Effector CD8-positive, alpha-beta T cell (primary cell): ENCODE measurements around the gene ARHGEF26.

Experiments used
- DNase-seq: peaks from one replicate; lab custom pipeline; 2025; lab: John Stamatoyannopoulos, UW

ARHGEF26 gene

GRCh38 chr3:154195620-154196356 lies 74.6 kb downstream of the ARHGEF26 start:
- no peak for DNase-seq

DNA sequence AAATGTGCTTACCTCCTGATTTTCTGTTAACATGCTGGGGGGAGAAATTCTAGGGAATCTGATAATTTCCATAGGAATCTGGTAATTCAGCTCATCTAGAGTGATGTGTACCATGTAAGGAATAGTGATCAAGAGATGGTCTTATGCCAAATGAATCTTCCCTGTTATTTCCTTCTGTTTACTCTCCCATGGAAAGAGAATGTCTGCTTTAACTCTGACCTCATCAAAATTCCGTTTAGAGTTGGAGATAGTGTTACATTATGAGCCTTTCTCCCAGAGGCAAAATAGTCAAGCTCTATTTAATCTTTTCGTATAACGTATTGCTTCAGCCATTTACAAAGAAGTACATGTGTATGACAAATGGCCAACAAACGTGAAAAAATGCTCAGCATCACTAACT lies 76.6 kb downstream of the ARHGEF26 start:
- DNase-seq, result no peak

DNA sequence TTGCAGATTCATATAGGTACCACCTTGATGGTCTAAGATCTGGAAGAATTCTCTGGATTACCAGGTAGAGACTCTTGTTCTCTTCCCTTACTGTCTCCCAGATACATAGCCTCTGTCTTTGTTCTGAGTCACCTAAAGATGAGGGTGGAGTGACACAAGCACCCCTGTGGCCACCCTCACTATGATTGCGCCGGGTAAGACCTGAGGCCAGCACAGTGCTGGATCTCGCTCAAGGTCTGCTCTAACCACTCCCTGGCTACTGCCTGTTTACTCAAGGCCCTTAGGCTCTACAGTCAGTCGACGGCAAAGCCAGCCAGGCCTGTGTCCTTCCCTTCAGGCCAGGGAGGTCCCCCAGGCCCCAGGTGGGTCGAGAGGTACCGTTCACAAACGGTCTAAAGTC lies 88.3 kb downstream of the ARHGEF26 start:
- DNase-seq, result no peak

- no peak for DNase-seq
Observed at GRCh38 chr3:154210986-154211385, 89.8 kb downstream of the ARHGEF26 start.

GRCh38 chr3:154214306-154214705 lies 93.1 kb downstream of the ARHGEF26 start:
- no peak for DNase-seq

GRCh38 chr3:154217671-154218070 lies 96.5 kb downstream of the ARHGEF26 start:
- no peak for DNase-seq

- no peak for DNase-seq
Observed at GRCh38 chr3:154218728-154219127, 97.5 kb downstream of the ARHGEF26 start.

DNA sequence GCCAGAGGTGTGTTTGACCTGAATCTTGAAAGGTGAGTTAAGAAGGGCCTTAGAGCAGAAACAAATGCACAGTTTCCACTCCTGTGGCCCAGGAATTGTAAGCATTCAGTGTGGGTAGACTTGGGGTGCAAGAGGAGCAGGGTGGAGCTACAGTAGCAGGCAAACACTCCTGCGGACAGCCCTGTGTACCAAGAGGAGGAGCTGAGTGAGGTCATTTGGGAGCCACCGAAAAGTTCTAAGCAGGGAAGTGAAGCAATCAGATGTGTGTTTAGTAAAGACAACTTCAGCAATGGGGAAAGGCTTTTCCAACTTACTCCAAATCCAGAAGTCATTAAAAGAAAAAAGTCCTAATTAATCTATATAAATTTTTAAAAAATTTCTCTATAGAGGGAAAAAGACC lies 99.3 kb downstream of the ARHGEF26 start:
- no peak for DNase-seq

GRCh38 chr3:154223519-154223918 lies 102.3 kb downstream of the ARHGEF26 start:
- no peak for DNase-seq

DNA sequence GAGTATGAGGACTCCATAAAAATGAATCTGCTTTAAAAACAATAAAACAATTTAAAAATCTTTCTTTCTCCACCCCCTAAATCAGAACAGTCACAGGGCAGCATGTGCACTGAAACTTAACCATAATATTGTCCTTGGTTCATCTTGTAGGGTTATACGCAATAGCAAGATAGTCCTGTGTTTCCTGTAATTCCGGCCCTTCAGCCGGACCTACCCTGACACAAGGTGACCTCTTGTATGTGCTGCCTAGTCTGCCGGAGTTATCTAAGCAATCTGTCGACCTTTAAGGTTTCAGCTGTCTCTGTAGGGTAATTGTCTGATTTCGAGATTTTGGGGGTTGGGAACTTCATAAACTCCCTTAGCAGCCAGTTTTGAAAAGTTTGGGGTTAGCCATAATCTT lies 103.2 kb downstream of the ARHGEF26 start:
- no peak for DNase-seq

DNA sequence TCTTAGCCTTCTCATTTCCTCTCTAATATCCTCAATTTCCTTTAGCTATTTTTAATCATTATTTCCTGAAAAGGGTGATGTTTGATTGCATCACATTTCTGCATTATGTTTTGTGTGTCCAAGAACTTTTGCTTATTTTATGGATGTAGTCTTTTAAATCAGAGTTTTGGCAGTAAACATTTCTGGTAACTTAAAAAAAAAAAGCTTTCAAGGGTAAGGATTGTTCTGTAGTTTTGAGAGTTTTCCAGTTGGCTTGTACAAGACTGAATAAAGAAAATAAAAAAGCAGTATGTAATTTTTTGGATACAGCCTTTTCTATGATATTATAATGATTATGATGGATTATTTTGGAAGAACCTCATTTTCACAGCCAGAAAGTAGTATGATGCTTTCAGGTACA lies 103.7 kb downstream of the ARHGEF26 start:
- no peak for DNase-seq

DNA sequence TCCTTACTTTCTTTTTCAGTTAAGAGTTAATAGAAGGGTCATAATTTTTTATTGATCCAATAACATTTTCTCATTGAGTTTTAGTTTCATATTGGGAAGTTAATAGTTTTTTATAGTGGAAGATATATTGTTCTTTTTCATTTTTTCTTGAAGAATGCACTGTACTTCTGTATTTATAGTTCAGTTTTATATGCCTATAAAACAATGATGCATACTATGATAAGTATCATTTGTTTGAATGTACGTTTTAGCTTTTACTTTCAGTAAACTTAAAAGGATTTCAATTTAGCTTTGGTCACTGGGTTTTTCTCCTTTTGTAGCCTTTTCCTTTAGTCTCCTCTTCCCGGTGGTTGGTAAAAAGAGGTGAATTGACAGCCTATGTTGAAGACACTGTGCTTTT lies 104.3 kb downstream of the ARHGEF26 start:
- no peak for DNase-seq

DNA sequence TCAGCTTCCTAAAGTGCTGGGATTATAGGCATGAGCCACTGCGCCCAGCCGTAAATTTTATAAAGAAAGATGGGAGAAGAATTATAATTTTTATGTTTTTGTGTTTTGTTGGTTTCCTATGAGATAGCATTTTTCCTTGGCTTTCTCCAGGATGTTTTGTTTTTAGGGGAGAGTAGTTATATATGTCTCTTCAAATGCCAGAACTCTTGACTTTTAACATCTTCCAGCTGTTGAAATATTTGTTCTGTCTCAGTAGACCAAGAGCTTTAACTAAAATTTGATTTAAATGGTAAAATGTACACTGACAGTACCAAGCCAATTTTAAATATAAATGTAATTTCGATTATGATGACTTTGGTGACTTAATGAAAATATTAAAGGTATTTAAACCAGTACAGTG lies 106.3 kb downstream of the ARHGEF26 start:
- DNase-seq, result no peak

DNA sequence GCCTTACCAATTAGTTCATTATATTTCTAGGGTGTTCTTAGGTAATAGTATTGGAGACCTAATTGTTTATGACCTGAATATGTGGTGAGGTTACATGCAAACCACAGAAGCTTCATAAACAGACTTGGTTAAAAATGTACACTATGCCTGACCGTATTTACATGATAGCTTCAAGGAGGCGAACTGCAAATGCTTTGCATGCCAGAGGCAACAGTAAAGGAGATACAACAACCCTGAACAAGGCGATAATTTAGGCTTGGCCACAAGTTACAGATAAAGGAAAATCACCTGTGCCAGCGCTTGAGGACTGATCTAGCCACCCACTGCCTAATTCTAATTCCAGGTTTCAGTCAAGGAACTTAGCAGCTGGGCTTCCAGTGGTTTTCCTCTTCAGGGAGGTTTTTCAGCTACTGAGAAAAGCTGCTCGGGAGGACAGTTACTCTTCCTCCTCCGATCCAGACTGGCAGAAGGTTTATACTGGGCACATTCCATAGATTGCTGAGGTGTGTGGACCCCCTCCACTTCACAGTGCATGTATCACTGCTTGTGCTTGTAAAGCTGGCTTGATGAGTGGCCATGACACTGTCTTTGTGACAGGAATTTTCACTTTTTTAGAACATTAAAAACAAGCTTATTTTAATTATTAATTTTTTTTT lies 107.5 kb downstream of the ARHGEF26 start:
- DNase-seq, result no peak

GRCh38 chr3:154229217-154229590 lies 108.0 kb downstream of the ARHGEF26 start:
- no peak for DNase-seq

DNA sequence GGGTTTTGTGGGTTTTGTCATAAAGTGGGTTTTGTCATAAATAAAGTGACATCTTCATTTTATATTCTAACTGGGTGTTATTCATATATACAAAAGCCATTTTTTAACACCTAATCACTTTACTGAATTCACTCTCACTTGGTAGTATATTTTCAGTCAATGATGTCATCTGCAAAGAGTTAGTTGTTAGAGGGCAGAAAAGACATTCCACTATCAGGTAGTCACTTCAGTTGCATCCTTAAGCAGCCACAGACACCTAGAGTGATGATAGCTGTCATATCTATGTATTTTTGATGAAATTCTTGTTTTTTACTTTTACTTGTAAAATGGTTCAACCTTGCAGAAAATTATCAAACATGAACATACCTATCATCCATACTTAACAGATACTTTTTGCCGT lies 114.1 kb downstream of the ARHGEF26 start:
- DNase-seq, result no peak

- DNase-seq, result no peak
Observed at GRCh38 chr3:154236331-154236730, 115.1 kb downstream of the ARHGEF26 start.

DNA sequence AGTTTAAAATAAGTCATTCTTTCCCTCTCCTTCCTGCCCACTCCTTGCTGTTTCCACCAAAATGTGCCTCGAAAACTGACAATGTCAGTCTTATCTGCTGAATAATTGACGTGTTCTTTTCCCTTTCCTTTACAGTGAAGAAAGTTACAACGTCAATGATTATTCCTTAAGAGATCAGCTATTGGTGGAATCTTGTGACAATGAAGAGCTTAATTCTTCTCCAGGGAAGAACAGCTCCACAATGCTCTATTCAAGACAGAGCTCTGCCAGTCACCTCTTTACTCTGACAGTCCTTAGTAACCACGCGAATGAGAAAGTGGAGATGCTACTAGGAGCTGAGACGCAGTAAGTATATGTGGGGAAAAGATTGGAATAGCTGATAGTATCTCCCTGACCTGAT lies 119.0 kb downstream of the ARHGEF26 start:
- no peak for DNase-seq

DNA sequence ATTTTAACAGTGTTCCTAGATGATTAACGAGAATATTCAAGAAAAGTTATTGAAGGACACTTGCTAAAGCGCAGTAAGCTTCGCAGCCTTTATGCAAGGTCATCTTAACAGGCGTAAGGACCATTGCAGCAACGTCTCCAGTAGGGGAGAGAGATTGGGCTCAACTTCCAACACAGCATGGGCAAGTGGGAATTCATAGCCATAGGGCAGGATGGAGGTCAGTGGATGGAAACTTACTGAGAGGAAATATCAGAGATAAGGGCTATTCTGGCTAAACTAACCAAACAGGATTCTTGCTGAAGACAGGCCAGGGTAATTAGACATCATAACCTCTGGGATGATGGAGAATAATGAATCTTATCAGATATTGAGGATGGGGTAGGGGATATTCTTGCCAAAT lies 120.3 kb downstream of the ARHGEF26 start:
- no peak for DNase-seq

DNA sequence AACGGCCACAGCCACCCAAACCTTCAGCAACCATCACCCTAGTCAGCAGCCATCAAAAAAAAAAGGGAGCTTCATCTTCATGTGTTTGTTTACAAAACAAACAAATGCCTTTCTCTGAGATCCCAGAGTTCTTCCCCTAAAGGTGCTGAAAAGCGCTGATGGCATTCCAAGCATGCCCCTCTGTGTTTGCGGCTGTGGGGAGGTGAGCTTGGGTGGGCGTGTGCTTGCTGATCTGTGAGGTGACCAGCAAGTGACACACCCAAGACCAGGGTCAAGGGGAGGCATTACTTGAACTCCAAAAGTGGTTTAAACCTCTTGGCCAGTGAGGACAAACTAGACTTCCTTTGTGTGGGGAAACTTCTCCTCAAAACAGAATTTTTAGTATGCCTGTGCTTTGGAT lies 121.6 kb downstream of the ARHGEF26 start:
- DNase-seq, result no peak

DNA sequence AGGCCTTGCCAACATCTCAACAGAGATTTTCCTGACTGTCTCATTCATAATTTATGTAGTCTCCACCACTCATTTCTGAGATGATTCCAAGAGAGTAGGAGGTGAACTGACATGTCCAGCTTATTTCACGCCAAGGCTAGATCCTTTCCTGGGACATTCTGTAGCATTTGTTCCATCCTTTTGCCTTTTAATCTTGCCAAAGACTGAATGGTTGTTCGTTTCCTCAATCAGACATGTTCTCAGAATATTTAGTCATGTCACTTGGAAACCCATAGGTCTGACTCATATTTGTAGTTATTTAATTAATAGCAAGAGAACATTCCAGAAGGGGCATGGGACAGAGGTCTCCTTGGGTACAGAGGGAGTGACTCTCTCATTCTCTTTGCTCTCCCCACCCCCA lies 122.2 kb downstream of the ARHGEF26 start:
- no peak for DNase-seq

DNA sequence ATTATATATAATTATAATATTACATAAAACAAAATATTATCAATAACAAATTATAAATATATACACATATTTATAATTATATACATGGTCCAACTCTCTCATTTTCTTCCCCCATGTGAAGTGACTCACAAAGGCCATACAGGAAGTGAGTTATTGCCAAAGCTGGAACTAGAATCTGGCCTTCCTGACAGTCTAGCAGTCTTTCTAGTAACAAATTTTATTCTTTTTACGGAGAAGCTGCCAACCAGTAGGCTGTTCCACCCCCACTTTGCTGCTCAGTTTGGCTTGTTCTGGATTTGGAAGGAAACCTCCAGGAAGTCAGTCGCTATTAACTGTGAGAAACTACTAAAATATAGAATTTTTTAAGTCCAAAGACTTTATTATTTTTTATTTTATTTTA lies 123.5 kb downstream of the ARHGEF26 start:
- DNase-seq, result no peak

GRCh38 chr3:154247806-154248415 lies 126.7 kb downstream of the ARHGEF26 start:
- DNase-seq, result no peak
